MM.1S (cell line): Measurements from ENCODE around the gene LMTK2.

Experiments used
- DNase-seq: peaks from one replicate; pipeline ENCODE4 v3.0.0-alpha.2; 2015
- H2AFZ ChIP-seq: fragments of 300-600 bp; sonication (generic); 2 replicates; pipeline ENCODE4 v1.6.0; 2016; ENCODE audit warnings: antibody characterized with exemption, low read length
- H3F3A ChIP-seq: fragments of 300-600 bp; sonication (generic); 2 replicates; pipeline ENCODE4 v1.6.1; 2016; ENCODE audit warnings: mild to moderate bottlenecking, antibody characterized with exemption, low read length, moderate library complexity, mixed read lengths; ENCODE audit not compliant: insufficient read depth
- H3K27ac ChIP-seq: fragments of 300-600 bp; sonication (generic); 2 replicates; pipeline ENCODE4 v1.5.1; 2016; ENCODE audit warnings: mild to moderate bottlenecking, low read length
- H3K27me3 ChIP-seq: fragments of 300-600 bp; sonication (generic); replicated peaks from 2 replicates; pipeline ENCODE4 v1.6.0; 2016; ENCODE audit warnings: low read length; ENCODE audit not compliant: insufficient read depth
- H3K36me3 ChIP-seq: fragments of 300-600 bp; sonication (generic); replicated peaks from 2 replicates; pipeline ENCODE4 v1.6.1; 2016; ENCODE audit warnings: mild to moderate bottlenecking, low read length, mixed read lengths; ENCODE audit not compliant: insufficient read depth
- H3K4me1 ChIP-seq: fragments of 300-600 bp; sonication (generic); 2 replicates; pipeline ENCODE4 v1.6.1; 2016; ENCODE audit warnings: low read length, mixed read lengths
- H3K4me2 ChIP-seq: fragments of 300-600 bp; sonication (generic); 2 replicates; pipeline ENCODE4 v1.6.0; 2016; ENCODE audit warnings: low read depth, low read length
- H3K4me3 ChIP-seq: fragments of 300-600 bp; sonication (generic); 2 replicates; pipeline ENCODE4 v1.5.1; 2016; ENCODE audit warnings: low read length, mixed read lengths
- H3K79me2 ChIP-seq: fragments of 300-600 bp; sonication (generic); 2 replicates; pipeline ENCODE4 v1.6.1; 2016; ENCODE audit warnings: mixed run types, low read length, mixed read lengths
- H3K9ac ChIP-seq: fragments of 300-600 bp; sonication (generic); 2 replicates; pipeline ENCODE4 v1.6.1; 2016; ENCODE audit warnings: low read length, mixed read lengths
- H3K9me2 ChIP-seq: fragments of 300-600 bp; sonication (generic); replicated peaks from 2 replicates; pipeline ENCODE4 v1.6.1; 2016; ENCODE audit warnings: mild to moderate bottlenecking, low read length, mixed read lengths; ENCODE audit not compliant: insufficient read depth
- H3K9me3 ChIP-seq: fragments of 300-600 bp; sonication (generic); replicated peaks from 2 replicates; pipeline ENCODE4 v1.6.1; 2016; ENCODE audit warnings: mild to moderate bottlenecking, low read length, mixed read lengths; ENCODE audit not compliant: insufficient read depth
- H4K20me1 ChIP-seq: fragments of 300-600 bp; sonication (generic); 2 replicates; pipeline ENCODE4 v1.6.1; 2016; ENCODE audit warnings: mild to moderate bottlenecking, low read length, moderate library complexity, mixed read lengths; ENCODE audit not compliant: insufficient read depth
- CTCF ChIP-seq: fragments of 300-600 bp; sonication (generic); IDR thresholded peaks from 2 replicates; pipeline ENCODE4 v1.5.1; 2016; ENCODE audit warnings: antibody characterized with exemption, low read length, mixed read lengths
- EZH2 ChIP-seq: fragments of 300-600 bp; sonication (generic); optimal IDR thresholded peaks from 2 replicates; pipeline ENCODE3; 2017; ENCODE audit warnings: low read depth, mild to moderate bottlenecking, antibody characterized with exemption, low read length, mixed read lengths
- EZH2phosphoT487 ChIP-seq: fragments of 300-600 bp; sonication (generic); IDR thresholded peaks from 2 replicates; pipeline ENCODE4 v1.6.1; 2018; ENCODE audit warnings: antibody characterized with exemption, low read length

Gene LMTK2

GRCh38 chr7:98193474-98194180 is 87.0 kb downstream of the LMTK2 start:
- Histone ChIP-seq H3K27ac (no peak overlapping the region), H3K27me3 (no peaks in the 10 kb centered on the region), H3K4me2 (no peak overlapping the region), H3K79me2 (0 out of 2 replicates have a peak, but pooled peaks cover 4% of the 10 kb centered on the region), H3F3A (no peaks in the 10 kb centered on the region), H2AFZ (no peak overlapping the region), H3K36me3 (no peaks in the 10 kb centered on the region; the same call in 1 of the 2 replicates), H3K4me1 (no peaks in the 10 kb centered on the region), H3K4me3 (no peak overlapping the region), H3K9ac (no peak overlapping the region), H4K20me1 (no peaks in the 10 kb centered on the region), H3K9me2 (no peaks in the 10 kb centered on the region), H3K9me3 (no peaks in the 10 kb centered on the region)
- DNase-seq, result no peak
- no peak for TF ChIP-seq EZH2
- no peak for TF ChIP-seq CTCF
- TF ChIP-seq EZH2phosphoT487, result no peak

- Histone ChIP-seq H3K9ac (no peak overlapping the region), H3K9me3 (no peaks in the 10 kb centered on the region), H3K4me2 (no peak overlapping the region), H3K27ac (no peak overlapping the region), H2AFZ (no peak overlapping the region), H4K20me1 (no peaks in the 10 kb centered on the region), H3K4me3 (no peak overlapping the region), H3K27me3 (no peaks in the 10 kb centered on the region), H3K9me2 (no peaks in the 10 kb centered on the region), H3F3A (no peaks in the 10 kb centered on the region), H3K36me3 (no peaks in the 10 kb centered on the region; the same call in 1 of the 2 replicates), H3K4me1 (no peaks in the 10 kb centered on the region), H3K79me2 (peaks cover 7% of the 10 kb centered on the region; the same call in 1 of the 2 replicates)
- DNase-seq, result no peak
- no peak for TF ChIP-seq CTCF
- TF ChIP-seq EZH2phosphoT487, result no peak
- no peak for TF ChIP-seq EZH2
Observed at GRCh38 chr7:98194186-98194585, 87.5 kb downstream of the LMTK2 start.

- Histone ChIP-seq H3K36me3 (no peaks in the 10 kb centered on the region; the same call in 1 of the 2 replicates), H3K4me2 (no peak overlapping the region), H3K4me1 (no peaks in the 10 kb centered on the region; the same call in 1 of the 2 replicates), H3K9me2 (no peaks in the 10 kb centered on the region), H2AFZ (no peak overlapping the region), H3K4me3 (no peak overlapping the region), H3K79me2 (peaks cover 9% of the 10 kb centered on the region; the same call in 1 of the 2 replicates), H3F3A (no peaks in the 10 kb centered on the region), H3K27me3 (no peaks in the 10 kb centered on the region), H3K9me3 (no peaks in the 10 kb centered on the region), H4K20me1 (no peaks in the 10 kb centered on the region), H3K9ac (no peak overlapping the region), H3K27ac (no peak overlapping the region)
- no peak for DNase-seq
- no peak for TF ChIP-seq EZH2phosphoT487
- TF ChIP-seq CTCF, result no peak
- no peak for TF ChIP-seq EZH2
Observed at GRCh38 chr7:98194672-98195457, 88.2 kb downstream of the LMTK2 start.
